SKM-1 (cell line): ENCODE data around the gene RBMS3.
A peak's percentile ranks its signal among the peaks of the same experiment; 100 is the strongest.

Experiments
- DNase-seq: peaks from one replicate; lab custom pipeline; 2025; ENCODE audit not compliant: unreplicated experiment; lab: John Stamatoyannopoulos, UW

Gene RBMS3

GRCh38 chr3:29976871-29977270, 696.0 kb downstream of the RBMS3 start:
- DNase-seq: no peak

GRCh38 chr3:29977360-29977759, 696.5 kb downstream of the RBMS3 start:
- no peak for DNase-seq

DNA sequence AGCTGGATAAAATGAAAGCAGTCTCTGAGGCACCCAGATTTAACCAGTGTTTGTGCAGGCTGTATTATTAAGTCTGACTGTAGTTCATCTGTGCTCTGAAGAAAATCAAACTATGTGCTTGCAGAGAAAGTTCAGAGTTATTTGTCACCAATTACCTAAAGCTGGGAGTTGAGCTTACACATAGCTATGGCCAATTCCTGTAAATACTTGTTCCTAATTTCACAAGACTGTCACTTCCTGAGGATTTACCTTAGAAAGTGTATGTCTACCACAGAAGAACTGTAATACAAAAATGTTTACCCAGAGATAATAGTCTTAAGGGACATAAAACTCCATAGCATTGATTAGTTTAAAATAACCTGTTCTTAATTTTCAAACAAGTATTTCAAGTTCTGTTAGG, 697.2 kb downstream of the RBMS3 start:
- no peak for DNase-seq

DNA sequence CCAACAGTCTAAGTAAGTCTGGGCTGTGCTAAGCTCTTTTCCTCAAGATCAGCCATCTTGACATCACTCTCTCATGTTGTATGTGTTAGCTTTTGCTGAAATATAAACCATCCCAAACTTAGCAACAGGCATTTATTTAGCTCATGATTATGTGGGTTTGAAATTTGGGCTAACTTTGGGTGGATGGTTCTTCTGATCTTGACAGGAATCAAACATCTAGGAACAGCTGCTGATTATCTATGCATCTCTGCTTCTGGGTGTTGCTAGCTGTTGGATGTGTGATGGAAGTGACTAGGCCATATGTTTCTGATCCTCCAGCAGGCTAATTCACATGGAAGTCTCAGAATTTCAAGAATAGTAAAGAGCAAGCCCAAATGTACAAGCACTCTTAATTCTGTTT, 710.3 kb downstream of the RBMS3 start:
- DNase-seq: no peak

- DNase-seq: no peak
These were observed 721.9 kb downstream of the RBMS3 start for GRCh38 chr3:30002797-30003196.

GRCh38 chr3:30003741-30004140, 722.9 kb downstream of the RBMS3 start:
- no peak for DNase-seq

DNA sequence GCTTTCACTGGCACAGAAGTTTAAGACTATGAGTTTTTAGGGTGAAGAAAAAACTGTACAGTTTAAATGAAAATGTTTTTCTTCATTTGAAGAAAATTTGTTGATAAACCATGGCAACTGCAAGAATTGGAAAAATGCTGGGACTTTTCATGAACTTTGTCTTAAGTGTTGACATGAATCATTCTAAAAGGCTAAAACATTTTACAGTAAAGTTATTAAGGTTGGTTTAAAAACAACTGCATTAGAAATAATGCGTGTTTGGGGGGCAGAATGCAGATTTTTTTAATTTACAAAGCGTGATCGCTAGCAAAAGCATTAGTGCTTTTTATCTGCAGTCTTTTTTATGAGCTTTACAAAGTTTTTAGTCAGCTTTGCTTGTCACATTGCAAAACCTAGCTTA, 723.6 kb downstream of the RBMS3 start:
- no peak for DNase-seq

GRCh38 chr3:30006111-30006510, 725.2 kb downstream of the RBMS3 start:
- no peak for DNase-seq

- peak; percentile 35 for DNase-seq
These were observed 726.8 kb downstream of the RBMS3 start for GRCh38 chr3:30007668-30008067.

GRCh38 chr3:30011237-30011803, 730.4 kb downstream of the RBMS3 start:
- DNase-seq: no peak

DNA sequence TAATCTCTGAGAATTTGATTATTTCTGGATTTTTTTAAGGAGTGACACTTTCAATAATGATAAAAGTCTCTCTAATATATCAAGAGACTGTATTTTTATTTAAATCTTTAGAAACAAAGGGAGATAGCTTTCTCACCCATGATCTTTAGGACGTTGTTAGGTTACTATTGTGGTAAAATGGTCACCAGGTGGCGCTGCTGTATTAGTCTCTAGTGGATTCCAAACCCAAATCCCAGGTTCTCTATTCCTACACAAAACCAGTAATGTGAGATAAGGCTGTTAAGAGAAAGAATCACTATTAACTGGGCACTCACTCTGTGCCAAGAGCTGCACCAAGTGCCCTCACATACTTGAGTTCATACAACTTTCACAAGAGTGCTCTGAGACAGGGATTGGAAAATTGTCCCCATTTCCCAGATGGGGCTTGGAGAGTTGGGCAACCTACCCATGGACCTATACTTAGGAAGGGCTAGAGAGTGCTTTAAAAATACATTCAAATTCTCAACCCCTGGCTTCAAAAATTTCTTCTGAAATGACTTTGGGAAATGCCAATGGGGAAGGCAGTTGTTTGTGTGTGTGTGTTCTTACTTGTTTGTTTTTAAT, 732.2 kb downstream of the RBMS3 start:
- DNase-seq: peak; percentile 60

DNA sequence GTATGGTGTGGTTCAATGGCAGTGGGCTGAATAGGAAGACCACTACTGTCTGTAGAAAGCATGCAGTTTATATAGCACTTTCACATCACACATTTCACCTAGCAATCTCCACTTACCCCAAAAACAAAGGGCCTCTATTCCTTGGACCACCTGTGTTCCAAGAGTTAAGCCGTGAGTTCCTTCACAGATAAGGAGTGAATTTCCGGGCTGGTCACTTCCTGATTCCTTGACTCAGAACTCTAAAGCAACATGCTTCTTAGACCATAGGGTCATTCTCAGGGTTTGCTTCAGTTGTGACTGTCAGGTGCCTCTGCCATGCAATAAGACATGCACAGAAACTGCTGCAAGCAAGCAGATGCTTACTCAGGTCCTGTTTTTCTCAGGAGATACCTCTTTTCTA, 737.0 kb downstream of the RBMS3 start:
- no peak for DNase-seq

DNA sequence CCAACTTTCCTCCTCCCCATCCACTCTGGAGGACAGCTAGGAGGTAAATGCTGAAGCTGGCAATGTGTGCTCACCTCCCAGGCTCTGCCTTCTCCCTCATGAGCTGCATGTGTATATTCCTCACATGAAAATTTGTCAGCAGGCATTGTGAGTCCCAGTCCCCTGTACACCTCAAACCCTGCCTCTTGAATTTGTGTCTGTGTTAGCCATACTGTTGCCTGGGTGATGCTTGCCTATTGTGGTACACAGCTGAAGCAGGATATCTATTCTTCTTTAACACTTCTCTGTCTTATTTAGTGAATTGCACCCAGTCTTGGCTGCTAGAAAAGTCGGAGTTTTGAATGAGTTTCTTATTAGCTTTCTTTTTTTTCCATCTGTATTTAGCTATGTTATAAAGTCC, 739.5 kb downstream of the RBMS3 start:
- no peak for DNase-seq

- no peak for DNase-seq
These were observed 743.6 kb downstream of the RBMS3 start for GRCh38 chr3:30024466-30024865.

- no peak for DNase-seq
These were observed 746.0 kb downstream of the RBMS3 start for GRCh38 chr3:30026851-30027250.

DNA sequence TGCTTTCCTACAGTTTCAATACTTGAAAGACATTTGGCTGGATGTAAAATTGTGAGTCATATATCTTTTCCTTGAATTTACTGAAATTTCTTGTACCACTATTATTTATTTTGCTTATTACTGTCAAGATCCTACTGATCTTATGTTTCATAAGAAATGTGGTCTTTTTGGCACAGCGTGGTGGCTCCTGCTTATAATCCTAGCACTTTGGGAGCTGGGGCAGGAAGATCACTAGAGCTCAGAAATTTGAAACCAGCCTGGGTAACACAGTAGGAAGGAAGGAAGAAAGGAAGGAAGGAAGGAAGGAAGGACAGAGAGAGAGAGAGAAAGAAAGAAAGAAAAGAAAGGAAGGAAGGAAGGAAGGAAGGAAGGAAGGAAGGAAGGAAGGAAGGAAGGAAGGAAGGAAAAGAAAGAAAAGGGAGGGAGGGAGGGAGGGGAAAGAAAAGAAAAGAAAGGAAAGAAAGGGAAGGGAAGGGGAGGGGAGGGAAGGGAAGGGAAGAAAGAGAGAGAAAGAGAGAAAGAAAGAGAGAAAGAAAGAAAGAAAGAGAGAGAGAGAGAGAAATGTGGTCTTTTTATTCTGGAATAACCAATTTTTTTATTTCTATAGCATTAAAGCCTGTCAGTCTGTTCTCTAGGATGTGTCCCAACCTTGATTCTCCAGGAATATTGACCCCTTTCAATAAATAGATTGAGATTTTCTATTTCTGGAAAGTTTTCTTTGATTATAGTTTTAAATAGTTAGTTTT, 753.5 kb downstream of the RBMS3 start:
- no peak for DNase-seq

DNA sequence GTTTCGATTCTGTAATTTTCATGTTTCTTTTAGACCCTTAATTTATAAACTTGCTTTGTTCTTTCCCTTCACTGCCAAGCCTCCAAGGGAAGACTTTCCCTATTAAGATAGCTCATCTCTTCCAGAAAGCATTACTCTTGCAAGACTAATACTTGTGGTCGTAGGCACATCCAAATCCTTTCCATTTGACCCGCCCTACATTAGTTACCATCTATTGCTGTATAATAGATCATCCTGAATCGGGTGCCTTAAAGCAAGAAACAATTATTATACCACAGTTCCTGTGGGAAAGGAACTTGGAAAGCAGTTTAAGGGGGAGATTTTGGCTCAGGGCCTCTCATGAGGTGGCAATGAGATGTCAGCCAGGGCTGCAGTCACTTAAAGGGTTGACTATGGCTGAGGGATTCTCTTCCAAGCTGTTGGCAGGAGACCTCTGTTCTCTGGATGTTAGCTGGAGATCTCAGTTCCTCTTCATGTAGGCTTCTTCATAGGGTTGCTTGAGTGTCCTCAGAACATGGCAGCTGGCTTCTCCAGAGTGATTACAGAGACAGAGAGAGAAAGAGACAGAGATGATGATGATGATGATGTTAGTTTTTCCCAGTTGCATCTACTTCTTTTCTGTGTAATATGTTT, 755.2 kb downstream of the RBMS3 start:
- no peak for DNase-seq

- no peak for DNase-seq
These were observed 759.3 kb downstream of the RBMS3 start for GRCh38 chr3:30040126-30040525.

DNA sequence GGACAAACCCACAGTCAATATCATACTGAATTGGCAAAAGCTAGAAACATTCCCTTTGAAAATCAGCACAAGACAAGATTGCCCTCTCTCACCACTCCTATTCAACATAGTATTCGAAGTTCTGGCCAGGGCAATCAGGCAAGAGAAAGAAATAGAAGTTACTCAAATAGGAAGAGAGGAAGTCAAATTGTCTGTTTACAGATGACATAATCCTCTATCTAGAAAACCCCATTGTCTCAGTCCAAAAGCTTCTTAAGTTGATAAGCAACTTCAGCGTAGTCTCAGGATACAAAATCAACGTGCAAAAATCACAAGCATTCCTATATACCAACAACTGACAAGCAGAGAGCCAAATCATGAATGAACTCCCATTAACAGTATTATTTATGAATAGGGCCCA, 760.6 kb downstream of the RBMS3 start:
- DNase-seq: peak; percentile 19

GRCh38 chr3:30042274-30042859, 761.5 kb downstream of the RBMS3 start:
- peak; percentile 22 for DNase-seq

DNA sequence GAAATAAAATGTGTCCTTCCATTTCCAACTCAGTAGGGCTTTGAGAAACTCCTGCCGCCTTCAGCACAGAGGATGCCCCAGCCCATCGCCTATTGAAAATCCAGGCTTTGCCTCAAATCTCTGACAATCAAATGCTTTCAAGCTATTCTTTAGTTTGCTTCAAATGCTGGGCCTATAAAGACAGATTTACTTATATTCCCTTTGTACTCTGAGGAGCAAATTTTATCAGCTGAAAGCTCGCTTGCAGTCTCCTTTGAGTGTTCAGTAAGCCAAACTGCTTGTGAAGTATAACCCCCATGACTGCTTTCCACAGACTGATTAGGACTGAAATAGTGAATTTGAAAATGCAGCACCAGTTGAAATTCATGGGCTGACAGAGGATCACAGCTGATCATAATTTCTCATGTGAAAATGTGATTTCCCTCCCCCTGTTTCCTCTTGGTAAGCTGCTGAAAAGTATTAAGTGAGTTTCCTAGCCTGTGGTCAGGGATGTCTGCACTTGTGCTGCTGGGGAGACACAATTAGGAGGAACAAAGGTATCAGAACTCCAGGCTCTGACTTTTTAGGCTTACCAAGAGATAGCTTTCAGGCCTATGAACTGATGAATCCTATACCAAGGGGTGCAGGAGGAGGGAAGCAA, 762.2 kb downstream of the RBMS3 start:
- DNase-seq: no peak
